ENCODE data around the gene RAB28. TPM values are rescaled to one million over a fixed set of nuclear protein-coding genes. Genes with fewer than 3 reads are reported as not detected.

RAB28 gene
- 12.3 and 12.5 TPM in 2 replicates for total RNA-seq

GRCh38 chr4:13484122-13484748 lies at the start of gene RAB28:
RAB28 (minus strand) TSS chr4:13484340.

Other genes with a start within 250 kb of the RAB28 start
- gene NKX3-2, start 60.2 kb upstream of the RAB28 start, total RNA-seq = 0.07 TPM in 1 of 2 replicates, not detected in the other
- 13.7 and 17.3 TPM in 2 replicates for gene BOD1L1, start 143.4 kb upstream of the RAB28 start, total RNA-seq

Measured in airway epithelial cell (primary cell).